HEK293 (cell line): ENCODE data around the gene MIA2.

Experiments
- HIC1 ChIP-seq: fragments of 450-650 bp; formaldehyde crosslinking; IDR thresholded peaks from 2 replicates; pipeline ENCODE4 v1.5.1; 2016; ENCODE audit warnings: missing biosample characterization, missing genetic modification characterization
- ZBTB11 ChIP-seq: fragments of 450-650 bp; formaldehyde crosslinking; conservative IDR thresholded peaks from 2 replicates; pipeline ENCODE4 v1.5.1; 2016; ENCODE audit warnings: low read depth, missing biosample characterization, missing genetic modification characterization
- ZNF274 ChIP-seq, 2 experiments: fragments of 200-500 bp in 1 of 2; fragments of 450-650 bp in 1 of 2; sonication (Bioruptor generic) in 1 of 2; formaldehyde crosslinking in 1 of 2; IDR thresholded peaks; 2 replicates each; pipeline versions ENCODE4 v1.5.1 to v1.6.1; 2014 to 2016; ENCODE audit warnings: borderline replicate concordance in 1 of 2, inconsistent platforms in 1 of 2, low read length in 1 of 2, missing biosample characterization in 1 of 2, missing genetic modification characterization in 1 of 2
- ZNF548 ChIP-seq: fragments of 450-650 bp; formaldehyde crosslinking; IDR thresholded peaks from 2 replicates; pipeline ENCODE4 v1.5.1; 2016; ENCODE audit warnings: missing biosample characterization, missing genetic modification characterization
- ZNF560 ChIP-seq: fragments of 450-650 bp; formaldehyde crosslinking; IDR thresholded peaks from 2 replicates; pipeline ENCODE4 v1.5.1; 2017; ENCODE audit warnings: missing biosample characterization, missing genetic modification characterization, borderline replicate concordance

- TF ChIP-seq ZNF274 (IDR thresholded peaks at IDR 0.05; ENCODE audit: low read length): no peak
- no peak for TF ChIP-seq ZNF274 (tag by site-specific recombination; IDR thresholded peaks at IDR 0.05; ENCODE audit: borderline replicate concordance)
- TF ChIP-seq ZNF548 (tag by site-specific recombination): no peak
- TF ChIP-seq ZBTB11 (tag by site-specific recombination): no peak
- TF ChIP-seq ZNF560 (tag by site-specific recombination): no peak
- TF ChIP-seq HIC1: no peak
Measured at GRCh38 chr14:39374851-39375250, 141.1 kb downstream of the MIA2 start.
